OCI-LY1 (cell line): ENCODE results near the gene B4GALT1.

Source experiments
- H2AFZ ChIP-seq: fragments of 200-600 bp; sonication (generic), shearing (Covaris generic); 2 replicates; pipeline ENCODE4 v1.6.0; 2014; ENCODE audit warnings: antibody characterized with exemption, mild to moderate bottlenecking, low read length
- H3F3A ChIP-seq: fragments of 200-600 bp; sonication (generic), shearing (Covaris generic); 2 replicates; pipeline ENCODE4 v1.6.0; 2014; ENCODE audit warnings: mild to moderate bottlenecking, antibody characterized with exemption, low read length, moderate library complexity; ENCODE audit not compliant: insufficient read depth
- H3K27ac ChIP-seq: fragments of 200-600 bp; sonication (generic); 2 replicates; pipeline ENCODE4 v1.5.1; 2014; ENCODE audit warnings: low read length, mixed run types, mild to moderate bottlenecking, low read depth; ENCODE audit not compliant: poor library complexity, severe bottlenecking
- H3K27me3 ChIP-seq: fragments of 200-600 bp; sonication (generic); 2 replicates; pipeline ENCODE4 v1.6.0; 2014; ENCODE audit warnings: antibody characterized with exemption, mild to moderate bottlenecking, low read length, moderate library complexity; ENCODE audit not compliant: insufficient read depth
- H3K36me3 ChIP-seq: fragments of 200-600 bp; sonication (generic); 2 replicates; pipeline ENCODE4 v1.6.1; 2014; ENCODE audit warnings: mild to moderate bottlenecking, antibody characterized with exemption, low read length, moderate library complexity, mixed read lengths; ENCODE audit not compliant: insufficient read depth
- H3K4me1 ChIP-seq: fragments of 200-600 bp; sonication (generic); 2 replicates; pipeline ENCODE4 v1.5.1; 2014; ENCODE audit warnings: mild to moderate bottlenecking, low read length, moderate library complexity; ENCODE audit not compliant: insufficient read depth, severe bottlenecking
- H3K4me2 ChIP-seq: fragments of 200-600 bp; sonication (generic), shearing (Covaris generic); 2 replicates; pipeline ENCODE4 v1.6.1; 2014; ENCODE audit warnings: low read length
- H3K4me3 ChIP-seq: fragments of 200-600 bp; sonication (generic); 2 replicates; pipeline ENCODE4 v1.5.1; 2014; ENCODE audit warnings: low read length, low read depth, mild to moderate bottlenecking, mixed read lengths; ENCODE audit not compliant: poor library complexity, severe bottlenecking
- H3K79me2 ChIP-seq: fragments of 200-600 bp; shearing (Covaris generic); 2 replicates; pipeline ENCODE4 v1.6.1; 2016; ENCODE audit warnings: mixed run types, low read length, mixed read lengths; ENCODE audit not compliant: insufficient read depth
- H3K9ac ChIP-seq: fragments of 200-600 bp; sonication (generic), shearing (Covaris generic); 2 replicates; pipeline ENCODE4 v1.6.1; 2014; ENCODE audit warnings: mild to moderate bottlenecking, low read length, mixed read lengths
- H3K9me2 ChIP-seq: fragments of 200-600 bp; sonication (generic), shearing (Covaris generic); 2 replicates; pipeline ENCODE4 v1.6.1; 2014; ENCODE audit warnings: low read depth, mild to moderate bottlenecking, low read length, mixed read lengths
- H3K9me3 ChIP-seq: fragments of 200-600 bp; shearing (Covaris generic); 2 replicates; pipeline ENCODE4 v1.6.1; 2014; ENCODE audit warnings: low read length, mixed read lengths
- H4K20me1 ChIP-seq: fragments of 200-600 bp; sonication (generic), shearing (Covaris generic); 2 replicates; pipeline ENCODE4 v1.6.0; 2016; ENCODE audit warnings: mild to moderate bottlenecking, low read length; ENCODE audit not compliant: insufficient read depth
- CTCF ChIP-seq: fragments of 200-600 bp; sonication (generic), shearing (Covaris generic); IDR thresholded peaks from 2 replicates; pipeline ENCODE4 v1.5.1; 2017; ENCODE audit warnings: mild to moderate bottlenecking, antibody characterized with exemption, low read length, moderate library complexity, mixed read lengths
- EZH2 ChIP-seq: fragments of 200-600 bp; sonication (generic), shearing (Covaris generic); IDR thresholded peaks from 2 replicates; pipeline ENCODE4 v1.8.0; 2017; ENCODE audit warnings: borderline replicate concordance, mixed run types, mild to moderate bottlenecking, antibody characterized with exemption, low read length, moderate library complexity, mixed read lengths

The B4GALT1 gene

DNA sequence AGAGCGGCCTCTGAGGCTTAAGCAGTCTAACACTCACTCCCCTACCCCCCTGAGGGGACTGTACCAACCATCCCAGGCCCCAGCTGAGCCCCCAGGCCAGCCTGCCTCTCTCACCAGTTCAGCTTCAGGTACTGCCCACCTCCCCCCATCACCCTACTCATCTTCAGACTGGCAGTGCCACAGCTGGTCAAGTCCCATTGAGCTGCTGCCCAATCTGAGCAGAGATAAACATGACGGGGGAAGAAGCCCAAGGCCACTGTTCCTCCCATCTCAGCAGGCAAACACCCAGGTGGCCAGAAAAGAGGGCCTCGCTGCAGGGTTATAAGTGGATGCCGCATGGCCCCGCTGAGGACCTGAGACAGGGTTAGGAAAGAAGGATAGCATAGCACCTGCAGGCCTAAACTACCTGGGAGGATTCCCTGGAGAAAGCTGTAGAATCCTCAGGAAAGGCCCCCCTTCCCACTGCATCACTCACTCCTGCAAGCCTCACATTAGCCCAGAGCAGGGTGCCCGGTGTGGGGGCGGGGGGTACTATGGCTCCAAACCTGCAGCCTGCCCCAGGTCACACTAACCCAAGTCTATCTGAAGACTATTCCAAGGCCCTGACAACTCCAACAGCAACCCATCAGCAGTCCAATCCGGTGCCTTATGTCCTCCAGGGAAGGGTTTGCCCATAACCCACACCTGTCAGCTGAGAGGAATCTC is 3.6 kb downstream of the B4GALT1 start:
- Histone ChIP-seq H3K9ac (no peak overlapping the region), H3K4me3 (no peak overlapping the region), H3F3A (0 out of 2 replicates have a peak, but pooled peaks cover 4% of the 10 kb centered on the region), H3K9me3 (no peaks in the 10 kb centered on the region), H4K20me1 (no peaks in the 10 kb centered on the region), H3K4me2 (0 out of 2 replicates have a peak overlapping the region, but pooled peaks have one; percentile 23), H3K9me2 (no peaks in the 10 kb centered on the region), H3K27me3 (no peaks in the 10 kb centered on the region), H3K79me2 (no peaks in the 10 kb centered on the region), H3K27ac (no peak overlapping the region), H2AFZ (no peak overlapping the region), H3K4me1 (peaks cover 66% of the 10 kb centered on the region), H3K36me3 (no peaks in the 10 kb centered on the region)
- TF ChIP-seq EZH2: no peak

DNA sequence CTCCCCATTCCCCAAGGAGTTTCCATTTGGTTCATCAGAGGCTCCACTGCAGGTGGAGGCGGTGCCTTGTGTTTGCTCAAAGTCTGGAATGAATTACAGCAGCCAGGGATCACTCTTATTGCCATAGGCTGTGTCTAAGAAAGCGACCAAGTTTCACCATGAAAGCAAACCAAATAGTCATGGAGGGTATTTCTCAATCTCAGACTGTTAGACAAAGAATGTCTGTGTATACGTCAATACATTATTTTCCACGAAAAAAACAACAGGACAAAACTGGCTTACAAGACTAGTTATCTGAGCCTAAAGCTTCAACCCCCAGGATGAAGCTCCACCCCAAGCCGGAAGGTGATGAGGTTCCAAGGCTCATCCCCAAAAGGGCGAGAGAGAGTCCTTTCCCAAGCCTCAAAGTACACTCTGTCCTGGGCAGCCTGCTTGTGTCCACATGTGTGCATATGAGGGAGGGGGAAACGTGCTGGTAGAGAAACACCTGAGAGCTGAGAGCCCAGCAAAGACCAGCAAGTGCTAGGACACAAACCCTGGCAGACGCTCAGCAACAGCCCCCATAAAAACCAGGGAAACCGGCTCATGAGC is 4.3 kb downstream of the B4GALT1 start:
- Histone ChIP-seq H3F3A (0 out of 2 replicates have a peak, but pooled peaks cover 4% of the 10 kb centered on the region), H3K4me2 (no peak overlapping the region), H2AFZ (no peak overlapping the region), H3K9me3 (no peaks in the 10 kb centered on the region), H4K20me1 (no peaks in the 10 kb centered on the region), H3K27me3 (no peaks in the 10 kb centered on the region), H3K27ac (no peak overlapping the region), H3K79me2 (no peaks in the 10 kb centered on the region), H3K4me1 (peaks cover 67% of the 10 kb centered on the region), H3K9ac (no peak overlapping the region), H3K36me3 (no peaks in the 10 kb centered on the region), H3K4me3 (no peak overlapping the region), H3K9me2 (no peaks in the 10 kb centered on the region)
- TF ChIP-seq EZH2 (no peak), CTCF (no peak)

DNA sequence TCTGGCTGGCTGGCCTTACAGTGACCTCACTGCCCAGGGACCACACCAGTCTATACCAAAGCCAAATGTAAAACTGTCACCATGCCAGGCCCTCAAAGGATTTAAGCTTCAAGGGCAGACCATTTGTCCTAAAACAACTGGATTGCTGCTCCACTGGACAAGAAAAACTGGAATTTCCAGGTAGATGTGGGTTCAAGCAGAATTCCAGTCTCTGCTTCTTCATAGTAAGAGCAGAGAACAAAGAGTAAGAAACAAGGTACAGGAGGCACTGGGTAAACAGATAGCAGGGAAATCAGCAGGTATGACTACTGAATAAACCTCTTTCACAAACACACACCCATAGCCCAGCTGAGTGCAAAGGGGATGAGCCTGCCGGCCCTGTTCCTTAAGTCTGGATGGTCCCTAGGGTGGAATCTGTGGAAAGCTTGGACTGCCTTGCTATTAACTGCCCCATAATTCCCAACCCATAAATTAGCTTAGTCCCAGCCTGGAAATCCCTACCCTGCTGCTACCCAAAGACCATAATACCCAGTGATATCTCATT is 5.5 kb downstream of the B4GALT1 start:
- Histone ChIP-seq H3K79me2 (no peaks in the 10 kb centered on the region), H2AFZ (no peak overlapping the region), H3K9ac (no peak overlapping the region), H3K27ac (no peak overlapping the region), H3K9me3 (no peaks in the 10 kb centered on the region), H3K27me3 (no peaks in the 10 kb centered on the region), H3F3A (0 out of 2 replicates have a peak, but pooled peaks cover 4% of the 10 kb centered on the region), H3K4me3 (no peak overlapping the region), H3K4me1 (peaks cover 61% of the 10 kb centered on the region), H3K4me2 (no peak overlapping the region), H3K9me2 (no peaks in the 10 kb centered on the region), H4K20me1 (no peaks in the 10 kb centered on the region), H3K36me3 (no peaks in the 10 kb centered on the region)
- no peak for TF ChIP-seq EZH2
- TF ChIP-seq CTCF: no peak
